Keratinocyte (primary cell): ENCODE results near the gene DCST2. TPM values are rescaled to one million over a fixed set of nuclear protein-coding genes. Genes with fewer than 3 reads are reported as not detected.

Source experiments
- DNase-seq: peaks from one replicate; pipeline ENCODE4 v3.0.0-alpha.2; 2011; ENCODE audit warnings: low read depth, missing footprints, low spot score
- FAIRE-seq: peaks from 2 replicates; lab custom pipeline; 2011; peaks lifted over from hg19 to GRCh38; lab: Jason Lieb, UNC
- H2AFZ ChIP-seq: 2 replicates; pipeline ENCODE4 v1.6.0; 2012; ENCODE audit warnings: low read length, control low read depth, inconsistent platforms; ENCODE audit not compliant: control insufficient read depth
- H3K27ac ChIP-seq: 2 replicates; pipeline ENCODE4 v1.5.1; 2011; ENCODE audit warnings: low read length; ENCODE audit not compliant: control insufficient read depth, insufficient read depth
- H3K27me3 ChIP-seq: 3 replicates; pipeline ENCODE4 v1.6.0; 2011; ENCODE audit warnings: low read length; ENCODE audit not compliant: control insufficient read depth, insufficient read depth; ENCODE audit errors: extremely low read depth
- H3K36me3 ChIP-seq, 2 experiments: 2 replicates in 1 of 2; 3 replicates in 1 of 2; pipeline ENCODE4 v1.5.1; 2011; ENCODE audit warnings: low read length in 2 of 2, mild to moderate bottlenecking in 1 of 2; ENCODE audit not compliant: control insufficient read depth in 2 of 2, insufficient read depth in 2 of 2; ENCODE audit errors: extremely low read depth in 1 of 2
- H3K4me1 ChIP-seq: 3 replicates; pipeline ENCODE4 v1.5.1; 2011; ENCODE audit warnings: low read length; ENCODE audit not compliant: control insufficient read depth, insufficient read depth; ENCODE audit errors: extremely low read depth
- H3K4me2 ChIP-seq: 3 replicates; pipeline ENCODE4 v1.6.0; 2011; ENCODE audit warnings: low read depth, low read length; ENCODE audit not compliant: control insufficient read depth, insufficient read depth; ENCODE audit errors: extremely low read depth
- H3K4me3 ChIP-seq, 3 experiments: fragments of 200-600 bp in 1 of 3; sonication (generic) in 1 of 3; 2 replicates in 2 of 3; 3 replicates in 1 of 3; pipeline ENCODE4 v1.5.1; 2011 to 2016; ENCODE audit warnings: low read length in 3 of 3, mild to moderate bottlenecking in 3 of 3, control low read depth in 2 of 3, inconsistent platforms in 1 of 3, low read depth in 1 of 3, mixed read lengths in 1 of 3, mixed run types in 1 of 3, moderate library complexity in 1 of 3; ENCODE audit not compliant: control insufficient read depth in 2 of 3, insufficient read depth in 2 of 3; ENCODE audit errors: extremely low read depth in 1 of 3
- H3K79me2 ChIP-seq: 2 replicates; pipeline ENCODE4 v1.6.0; 2012; ENCODE audit warnings: low read length; ENCODE audit not compliant: control insufficient read depth, insufficient read depth
- H3K9ac ChIP-seq: 3 replicates; pipeline ENCODE4 v1.6.0; 2011; ENCODE audit warnings: low read length; ENCODE audit not compliant: control insufficient read depth, insufficient read depth; ENCODE audit errors: extremely low read depth
- H3K9me1 ChIP-seq: 3 replicates; pipeline ENCODE4 v1.6.0; 2011; ENCODE audit warnings: low read length; ENCODE audit not compliant: control insufficient read depth, insufficient read depth; ENCODE audit errors: extremely low read depth
- H3K9me3 ChIP-seq: 2 replicates; pipeline ENCODE4 v1.5.1; 2012; ENCODE audit warnings: low read depth, low read length; ENCODE audit not compliant: control insufficient read depth
- H4K20me1 ChIP-seq: 3 replicates; pipeline ENCODE4 v1.6.0; 2011; ENCODE audit warnings: low read length; ENCODE audit not compliant: control insufficient read depth, insufficient read depth; ENCODE audit errors: extremely low read depth
- EZH2 ChIP-seq: IDR thresholded peaks from one replicate; pipeline ENCODE4 v1.6.1; 2012; ENCODE audit warnings: inconsistent platforms, mild to moderate bottlenecking, low read length, moderate library complexity
- dilution Hi-C: fragments of 300-500 bp; cut with MboI; formaldehyde crosslinking; loops from one replicate; pipeline ENCODE4 v1.7.0; 2020; ENCODE audit warnings: low sequenced_read_pairs; ENCODE audit not compliant: extremely low pct_ligation_motif_present
- polyA plus RNA-seq, 5 experiments: library from polyadenylated mRNA; depleted of rRNA in 3 of 5; stranded (reverse) in 3 of 5; stranded (forward) in 1 of 5; unstranded in 1 of 5; fragments of >200 nt; gene quantifications; 1 replicate in 1 of 5; 2 replicates in 3 of 5; 3 replicates in 1 of 5; pipeline versions ENCODE4 v1.2.1 to v1.2.3, GENCODE V29; 2011 to 2012; ENCODE audit warnings: missing spikeins in 2 of 5, low read depth in 1 of 5, low replicate concordance in 1 of 5
- TF ChIP-seq, protein P1 (sequence below), 3 experiments: IDR thresholded peaks in 1 of 3; conservative IDR thresholded peaks in 1 of 3; optimal IDR thresholded peaks in 1 of 3; 2 replicates in 2 of 3; 3 replicates in 1 of 3; pipeline versions ENCODE3 to v1.5.1; 2011; ENCODE audit warnings: low read length in 3 of 3, mild to moderate bottlenecking in 3 of 3, moderate library complexity in 2 of 3, control low read depth in 1 of 3, inconsistent platforms in 1 of 3; ENCODE audit not compliant: insufficient read depth in 2 of 3; ENCODE audit errors: extremely low read depth in 1 of 3

Gene DCST2
- polyA plus RNA-seq, 1 donor (not counting 4 experiments of a cell fraction or from before 2014, with no cell fraction given) = 0.14 TPM

DNA sequence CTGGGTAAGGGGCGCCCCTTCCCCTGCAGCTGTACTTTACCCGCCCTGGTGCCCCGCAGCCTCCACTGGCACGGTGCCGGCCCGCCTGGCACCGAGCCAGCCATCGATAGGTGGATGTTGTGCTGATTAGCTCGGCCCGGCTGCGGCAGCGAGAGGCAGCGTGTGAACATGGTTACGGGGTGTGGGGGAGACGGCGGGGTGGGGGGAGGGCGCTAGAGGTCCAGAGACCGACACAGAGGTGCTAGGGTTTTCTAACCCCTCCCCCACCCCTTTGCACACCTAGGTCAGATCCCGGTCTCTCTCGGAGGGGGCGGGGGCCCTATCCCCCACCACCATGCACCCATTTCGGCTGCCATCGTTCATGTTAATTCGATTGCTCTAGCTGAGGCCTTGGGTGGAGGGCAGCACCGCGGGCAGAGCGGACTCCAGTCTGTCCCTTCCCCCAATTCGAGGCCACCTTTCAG is 36.6 kb upstream of the DCST2 start:
- H3K27me3 ChIP-seq = no peaks in the 10 kb centered on the region
- peaks cover 21% of the 10 kb centered on the region for H3K4me1 ChIP-seq
- H3K4me2 ChIP-seq = peak overlapping the region; percentile 86
- TF ChIP-seq EZH2 = no peak
- TF ChIP-seq, protein P1, sequence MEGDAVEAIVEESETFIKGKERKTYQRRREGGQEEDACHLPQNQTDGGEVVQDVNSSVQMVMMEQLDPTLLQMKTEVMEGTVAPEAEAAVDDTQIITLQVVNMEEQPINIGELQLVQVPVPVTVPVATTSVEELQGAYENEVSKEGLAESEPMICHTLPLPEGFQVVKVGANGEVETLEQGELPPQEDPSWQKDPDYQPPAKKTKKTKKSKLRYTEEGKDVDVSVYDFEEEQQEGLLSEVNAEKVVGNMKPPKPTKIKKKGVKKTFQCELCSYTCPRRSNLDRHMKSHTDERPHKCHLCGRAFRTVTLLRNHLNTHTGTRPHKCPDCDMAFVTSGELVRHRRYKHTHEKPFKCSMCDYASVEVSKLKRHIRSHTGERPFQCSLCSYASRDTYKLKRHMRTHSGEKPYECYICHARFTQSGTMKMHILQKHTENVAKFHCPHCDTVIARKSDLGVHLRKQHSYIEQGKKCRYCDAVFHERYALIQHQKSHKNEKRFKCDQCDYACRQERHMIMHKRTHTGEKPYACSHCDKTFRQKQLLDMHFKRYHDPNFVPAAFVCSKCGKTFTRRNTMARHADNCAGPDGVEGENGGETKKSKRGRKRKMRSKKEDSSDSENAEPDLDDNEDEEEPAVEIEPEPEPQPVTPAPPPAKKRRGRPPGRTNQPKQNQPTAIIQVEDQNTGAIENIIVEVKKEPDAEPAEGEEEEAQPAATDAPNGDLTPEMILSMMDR (optimal IDR thresholded peaks at IDR 0.05 in 1 of 3, IDR thresholded peaks at IDR 0.05 in 1 of 3, conservative IDR thresholded peaks at IDR 0.05 in 1 of 3; ENCODE audit: extremely low read depth in 1 of 3, insufficient read depth in 2 of 3, low read length in 3 of 3) = no peak
- H3K36me3 ChIP-seq = peaks cover 0 to 18% of the 10 kb centered on the region in 2 experiments
- no peaks in the 10 kb centered on the region for H3K79me2 ChIP-seq
- no peak overlapping the region for H3K27ac ChIP-seq
- H3K4me3 ChIP-seq = no peak overlapping the region
- H3K9me1 ChIP-seq = no peaks in the 10 kb centered on the region
- no peaks in the 10 kb centered on the region for H4K20me1 ChIP-seq
- no peaks in the 10 kb centered on the region for H3K9me3 ChIP-seq
- no peak for FAIRE-seq
- H3K9ac ChIP-seq = peak overlapping the region; percentile 63
- DNase-seq = no peak
- no peak overlapping the region for H2AFZ ChIP-seq
- dilution Hi-C loops = no loop called here

DNA sequence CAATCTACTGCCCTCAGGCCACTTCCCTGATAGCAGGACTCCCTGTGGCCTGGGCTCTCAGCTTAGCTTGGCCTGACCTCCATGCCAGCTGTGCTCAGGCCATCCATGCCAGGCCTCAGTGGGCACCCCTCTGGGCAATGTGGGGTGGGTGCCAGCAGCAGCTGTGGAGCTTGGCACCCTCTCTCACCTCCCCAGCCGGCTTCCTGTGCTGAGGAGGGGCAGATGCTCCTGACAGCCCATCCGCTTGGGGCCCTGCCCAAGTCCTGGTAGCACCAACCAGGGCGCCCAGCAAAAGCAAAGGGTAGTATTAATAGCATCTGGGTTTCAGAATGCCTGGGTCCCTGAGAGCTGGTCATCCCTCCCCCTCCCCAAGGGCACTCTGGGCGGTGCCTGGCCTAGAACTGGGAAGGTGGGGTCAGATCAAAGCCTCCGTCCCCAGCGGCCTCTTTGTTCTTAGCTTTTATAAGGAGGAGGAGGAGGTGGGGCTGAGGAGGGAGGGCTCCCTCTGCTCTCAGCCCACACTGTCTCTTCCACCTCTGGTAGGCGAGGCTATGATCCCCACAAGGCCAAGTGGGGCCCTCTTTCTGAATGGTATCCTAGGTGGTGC is 36.1 kb upstream of the DCST2 start:
- Histone ChIP-seq H3K4me2 (no peak overlapping the region), H3K4me3 (no peak overlapping the region), H2AFZ (no peak overlapping the region), H3K79me2 (no peaks in the 10 kb centered on the region), H3K27me3 (no peaks in the 10 kb centered on the region), H3K27ac (no peak overlapping the region), H4K20me1 (no peaks in the 10 kb centered on the region), H3K4me1 (peaks cover 23% of the 10 kb centered on the region), H3K36me3 (peaks cover 0 to 18% of the 10 kb centered on the region in 2 experiments), H3K9me1 (no peaks in the 10 kb centered on the region), H3K9me3 (no peaks in the 10 kb centered on the region), H3K9ac (no peak overlapping the region)
- FAIRE-seq (no peak), DNase-seq (no peak)
- TF ChIP-seq EZH2 = no peak
- TF ChIP-seq, protein P1 (optimal IDR thresholded peaks at IDR 0.05 in 1 of 3, IDR thresholded peaks at IDR 0.05 in 1 of 3, conservative IDR thresholded peaks at IDR 0.05 in 1 of 3; ENCODE audit: extremely low read depth in 1 of 3, insufficient read depth in 2 of 3, low read length in 3 of 3) = no peak
- dilution Hi-C loops = no loop called here
